PC-3 (cell line): ENCODE results near the gene CMTM2.

ENCODE experiments used
- EZH2 ChIP-seq: fragments of 300-600 bp; sonication (generic); IDR thresholded peaks from one replicate; pipeline ENCODE4 v1.6.1; 2017; ENCODE audit warnings: antibody characterized with exemption, mild to moderate bottlenecking, low read length; ENCODE audit not compliant: unreplicated experiment
- TF ChIP-seq, protein P1 (sequence below): fragments of 300-600 bp; sonication (generic); conservative IDR thresholded peaks from 2 replicates; pipeline ENCODE4 v1.5.1; 2017; ENCODE audit warnings: antibody characterized with exemption, low read depth, mild to moderate bottlenecking, low read length

DNA sequence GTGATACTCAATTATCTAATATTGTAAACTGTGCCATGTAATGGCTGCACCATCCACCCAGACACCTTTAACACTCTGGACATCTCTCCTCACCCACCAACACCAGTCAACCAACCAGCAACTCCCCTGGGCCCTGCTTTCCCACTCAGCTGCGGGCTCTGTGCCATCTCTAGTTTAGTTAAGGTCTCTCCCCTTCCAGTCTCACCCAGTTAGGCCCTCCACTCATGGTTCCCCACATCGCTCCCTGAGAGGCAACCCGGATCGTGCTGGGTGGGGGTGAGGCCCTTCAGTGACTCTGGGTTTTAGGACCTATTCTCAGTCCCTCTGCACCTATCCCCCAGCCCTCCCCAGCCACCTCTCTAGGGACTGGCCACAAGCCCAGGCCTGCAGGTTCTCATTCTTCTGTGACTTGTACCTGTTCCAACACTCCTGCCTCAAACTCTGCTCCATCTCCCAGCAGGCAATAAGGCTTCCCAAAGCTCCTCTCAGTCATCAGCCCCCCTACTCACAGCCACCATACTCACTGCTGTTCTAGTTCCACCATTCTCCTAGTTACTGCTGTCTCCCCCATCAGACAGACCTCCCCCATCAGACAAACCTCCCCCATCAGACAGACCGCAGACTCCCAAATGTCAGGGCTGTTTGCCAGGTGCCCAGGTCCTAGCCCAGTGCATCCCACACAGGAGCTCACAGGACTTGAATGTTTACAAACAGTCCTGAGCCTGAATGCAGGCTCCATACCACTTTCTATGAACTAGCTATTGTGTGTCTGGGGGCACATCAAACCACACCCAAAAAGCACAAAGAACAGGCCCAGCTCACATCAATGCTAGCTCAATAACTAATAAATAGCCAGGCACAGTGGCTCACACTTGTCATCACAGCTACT is 31.9 kb upstream of the CMTM2 start:
- TF ChIP-seq, protein P1, sequence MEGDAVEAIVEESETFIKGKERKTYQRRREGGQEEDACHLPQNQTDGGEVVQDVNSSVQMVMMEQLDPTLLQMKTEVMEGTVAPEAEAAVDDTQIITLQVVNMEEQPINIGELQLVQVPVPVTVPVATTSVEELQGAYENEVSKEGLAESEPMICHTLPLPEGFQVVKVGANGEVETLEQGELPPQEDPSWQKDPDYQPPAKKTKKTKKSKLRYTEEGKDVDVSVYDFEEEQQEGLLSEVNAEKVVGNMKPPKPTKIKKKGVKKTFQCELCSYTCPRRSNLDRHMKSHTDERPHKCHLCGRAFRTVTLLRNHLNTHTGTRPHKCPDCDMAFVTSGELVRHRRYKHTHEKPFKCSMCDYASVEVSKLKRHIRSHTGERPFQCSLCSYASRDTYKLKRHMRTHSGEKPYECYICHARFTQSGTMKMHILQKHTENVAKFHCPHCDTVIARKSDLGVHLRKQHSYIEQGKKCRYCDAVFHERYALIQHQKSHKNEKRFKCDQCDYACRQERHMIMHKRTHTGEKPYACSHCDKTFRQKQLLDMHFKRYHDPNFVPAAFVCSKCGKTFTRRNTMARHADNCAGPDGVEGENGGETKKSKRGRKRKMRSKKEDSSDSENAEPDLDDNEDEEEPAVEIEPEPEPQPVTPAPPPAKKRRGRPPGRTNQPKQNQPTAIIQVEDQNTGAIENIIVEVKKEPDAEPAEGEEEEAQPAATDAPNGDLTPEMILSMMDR: no peak
- no peak for TF ChIP-seq EZH2
